ENCODE results near the gene CAMTA1. TPM values are rescaled to one million over a fixed set of nuclear protein-coding genes. Genes with fewer than 3 reads are reported as not detected.

The CAMTA1 gene
- total RNA-seq, 6 donors from 2014 or later, result 38.8 to 74.0 (median 46.1) TPM

- Histone ChIP-seq H3K27ac (peak overlapping the region in 3 of 4 donors; percentile 12 to 61 (median 31)), H3K4me3 (peak overlapping the region in 3 of 4 donors; percentile 20 to 35 (median 35)), H3K9me3 (no peaks in the 10 kb centered on the region), H3K36me3 (peaks cover 0 to 9% (median 0%) of the 10 kb centered on the region in 4 donors), H3K4me1 (peaks cover 12 to 22% (median 15%) of the 10 kb centered on the region in 4 donors), H3K27me3 (no peaks in the 10 kb centered on the region)
- TF ChIP-seq POLR2AphosphoS5 (IDR thresholded peaks at IDR 0.05) (no peak), CTCF (IDR thresholded peaks at IDR 0.05) (peak; percentile 46 to 84 (median 74))
- ATAC-seq (ENCODE audit: low FRiP score in 2 of 2) (peak; percentile 71 to 85), DNase-seq (peak in 1 of 2 donors; percentile 49)
- 22 to 26% methylated on average over 18 of the region's 18 CpGs for WGBS, 2 donors
These were observed 967.5 kb downstream of the CAMTA1 start for GRCh38 chr1:7752512-7753417.

- WGBS, 2 donors, result 39 to 53% methylated on average over 3 of the region's 3 CpGs
- ATAC-seq (ENCODE audit: low FRiP score in 2 of 2), result no peak
- Histone ChIP-seq H3K27ac (peak overlapping the region in 1 of 4 donors; percentile 61), H3K4me3 (no peak overlapping the region), H3K4me1 (peaks cover 12 to 22% (median 15%) of the 10 kb centered on the region in 4 donors), H3K36me3 (peaks cover 0 to 9% (median 0%) of the 10 kb centered on the region in 4 donors), H3K9me3 (no peaks in the 10 kb centered on the region), H3K27me3 (no peaks in the 10 kb centered on the region)
- no peak for DNase-seq
- TF ChIP-seq POLR2A (IDR thresholded peaks at IDR 0.05) (no peak), POLR2AphosphoS5 (IDR thresholded peaks at IDR 0.05) (no peak), CTCF (IDR thresholded peaks at IDR 0.05) (no peak), EP300 (IDR thresholded peaks at IDR 0.05) (no peak)
These were observed 968.4 kb downstream of the CAMTA1 start for GRCh38 chr1:7753641-7754040.

GRCh38 chr1:7754234-7754633 is 969.0 kb downstream of the CAMTA1 start:
- Histone ChIP-seq H3K27me3 (no peaks in the 10 kb centered on the region), H3K9me3 (no peaks in the 10 kb centered on the region), H3K27ac (peak overlapping the region in 1 of 4 donors; percentile 46), H3K4me1 (peaks cover 12 to 22% (median 17%) of the 10 kb centered on the region in 4 donors), H3K36me3 (peaks cover 0 to 9% (median 0%) of the 10 kb centered on the region in 4 donors), H3K4me3 (no peak overlapping the region)
- no peak for TF ChIP-seq POLR2AphosphoS5 (IDR thresholded peaks at IDR 0.05)
- no peak for TF ChIP-seq CTCF (IDR thresholded peaks at IDR 0.05)
- no peak for TF ChIP-seq EP300 (IDR thresholded peaks at IDR 0.05)
- no peak for TF ChIP-seq POLR2A (IDR thresholded peaks at IDR 0.05)
- ATAC-seq (ENCODE audit: low FRiP score in 2 of 2) (no peak), DNase-seq (no peak)
- 64 to 66% methylated on average over 3 of the region's 3 CpGs for WGBS, 2 donors

- no peak for ATAC-seq (ENCODE audit: low FRiP score in 2 of 2)
- H3K36me3 ChIP-seq, result peaks cover 0 to under 1% (median 0%) of the 10 kb centered on the region in 4 donors
- H3K4me1 ChIP-seq, result peaks cover 12 to 23% (median 17%) of the 10 kb centered on the region in 4 donors
- H3K27ac ChIP-seq, result no peak overlapping the region
- DNase-seq, result no peak
- WGBS, 2 donors, result 93 to 98% methylated on average over 1 of the region's 1 CpG
- no peak for TF ChIP-seq EP300 (IDR thresholded peaks at IDR 0.05)
- TF ChIP-seq CTCF (IDR thresholded peaks at IDR 0.05), result no peak
- TF ChIP-seq POLR2A (IDR thresholded peaks at IDR 0.05), result no peak
- no peak for TF ChIP-seq POLR2AphosphoS5 (IDR thresholded peaks at IDR 0.05)
- no peaks in the 10 kb centered on the region for H3K9me3 ChIP-seq
- H3K4me3 ChIP-seq, result no peak overlapping the region
- H3K27me3 ChIP-seq, result no peaks in the 10 kb centered on the region
These were observed 970.2 kb downstream of the CAMTA1 start for GRCh38 chr1:7755448-7755847.

Measured in upper lobe of left lung (tissue), 6 donors.